HG02870 (cell line): Measurements from ENCODE around the gene LAMA4.

Source experiments
- ATAC-seq: cut with Tn5 transposase; IDR thresholded peaks from one replicate; pipeline ENCODE4 v1.9.1; 2021; ENCODE audit warnings: mild to moderate bottlenecking, moderate library complexity; ENCODE audit not compliant: unreplicated experiment

LAMA4 gene

GRCh38 chr6:112253841-112254816 is at the start of gene LAMA4:
Gene LAMA4, minus strand, starts transcription at chr6:112254567. Its CDS starts 417 bp downstream, at chr6:112254150.
- ATAC-seq: no peak

DNA sequence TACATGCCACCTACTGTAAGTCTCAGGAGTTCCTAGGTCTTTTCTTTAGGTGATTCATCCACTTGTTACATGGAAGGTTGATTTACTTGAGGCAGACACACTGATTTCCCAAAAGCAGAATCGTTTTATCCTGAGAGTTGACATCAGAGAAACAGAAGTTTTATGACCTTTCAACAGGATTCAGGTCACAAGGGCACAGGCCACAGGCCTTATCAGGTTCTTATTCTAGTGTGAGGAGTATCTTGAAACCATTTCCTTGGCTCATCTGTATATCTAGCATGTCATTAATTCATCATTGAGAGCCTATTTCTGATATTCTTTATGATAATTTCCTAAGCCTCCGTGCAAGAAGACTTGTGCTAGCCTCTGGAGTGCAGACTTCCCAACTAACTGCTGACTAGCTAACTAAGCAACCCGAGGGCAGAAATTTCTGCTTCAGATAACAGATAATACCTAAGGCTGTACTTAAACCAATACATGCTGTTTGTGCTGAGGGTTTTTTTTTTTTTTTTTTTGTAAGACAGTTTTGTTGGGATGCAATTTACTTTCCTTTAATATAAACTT is 47.9 kb upstream of the LAMA4 start:
- ATAC-seq: no peak

- ATAC-seq: no peak
Observed at GRCh38 chr6:112300896-112301295, 46.5 kb upstream of the LAMA4 start.

GRCh38 chr6:112298816-112299281 is 44.5 kb upstream of the LAMA4 start:
- no peak for ATAC-seq

DNA sequence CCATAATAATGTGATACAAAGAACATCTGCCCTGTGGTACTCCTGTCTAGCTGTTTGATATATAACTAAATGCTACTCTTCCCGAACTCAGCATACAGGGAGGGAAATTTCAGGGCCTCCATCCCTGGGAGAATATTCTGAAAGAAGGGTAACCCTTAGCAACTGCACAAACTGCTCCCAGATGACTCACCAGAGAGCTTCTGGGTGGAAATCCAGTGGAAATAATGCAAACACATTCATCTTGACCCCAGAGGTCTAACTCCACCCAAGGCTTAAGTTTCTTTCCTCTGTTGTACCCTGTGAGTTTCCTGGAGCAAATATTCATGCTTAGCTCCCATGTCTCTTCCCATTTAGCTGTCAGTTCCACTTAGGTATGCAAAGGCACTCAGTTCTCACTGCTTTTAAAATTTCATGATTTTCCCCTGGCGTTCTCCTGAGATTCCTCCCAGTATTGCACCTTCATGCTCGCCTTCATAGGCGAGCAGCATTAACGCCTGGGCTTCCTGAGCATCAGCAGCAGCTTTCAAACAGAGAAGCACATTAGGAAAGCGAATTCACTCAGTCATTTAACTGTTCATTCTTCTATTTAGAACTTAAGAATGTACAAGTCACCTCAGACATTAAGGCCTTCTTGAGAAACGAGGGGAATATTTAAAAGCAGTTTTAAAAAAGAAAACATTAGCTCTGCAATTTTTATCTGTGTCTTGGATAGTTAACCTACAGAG is 43.8 kb upstream of the LAMA4 start:
- ATAC-seq: no peak

GRCh38 chr6:112296694-112297093 is 42.3 kb upstream of the LAMA4 start:
- no peak for ATAC-seq

- ATAC-seq: peak; percentile 65
Observed at GRCh38 chr6:112296122-112296521, 41.8 kb upstream of the LAMA4 start.

DNA sequence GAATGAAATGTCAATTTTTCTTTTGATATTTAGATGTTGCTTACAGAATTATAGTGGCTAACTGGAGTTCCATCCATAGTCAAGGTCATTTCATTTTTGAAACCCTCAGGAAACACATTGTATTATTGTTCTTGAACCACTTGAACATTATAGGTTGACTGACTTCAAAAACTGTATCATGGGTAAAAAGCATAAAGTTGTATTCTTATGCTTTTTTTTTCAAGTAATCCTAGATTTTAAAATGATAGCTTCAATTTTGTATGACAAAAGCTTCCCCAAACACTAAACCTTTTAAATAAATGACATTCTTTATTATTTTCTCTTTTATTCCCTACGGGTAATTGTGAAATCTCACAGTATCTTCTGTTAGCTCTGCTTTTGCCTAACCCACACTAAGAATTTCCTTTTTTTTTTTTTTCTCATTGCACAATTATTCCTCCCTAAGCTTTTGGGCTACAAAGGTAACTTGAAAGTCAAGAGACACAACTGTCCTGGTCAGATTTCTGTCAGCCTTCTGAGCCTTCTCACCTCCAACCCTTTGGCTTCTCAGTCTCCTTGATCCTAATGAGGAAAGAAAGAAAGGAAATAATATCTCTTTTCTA is 36.9 kb upstream of the LAMA4 start:
- no peak for ATAC-seq

GRCh38 chr6:112289038-112289566 is 34.7 kb upstream of the LAMA4 start:
- ATAC-seq: no peak

GRCh38 chr6:112288475-112288874 is 34.1 kb upstream of the LAMA4 start:
- ATAC-seq: no peak

- no peak for ATAC-seq
Observed at GRCh38 chr6:112287577-112288225, 33.3 kb upstream of the LAMA4 start.

GRCh38 chr6:112286500-112287144 is 32.3 kb upstream of the LAMA4 start:
- no peak for ATAC-seq

DNA sequence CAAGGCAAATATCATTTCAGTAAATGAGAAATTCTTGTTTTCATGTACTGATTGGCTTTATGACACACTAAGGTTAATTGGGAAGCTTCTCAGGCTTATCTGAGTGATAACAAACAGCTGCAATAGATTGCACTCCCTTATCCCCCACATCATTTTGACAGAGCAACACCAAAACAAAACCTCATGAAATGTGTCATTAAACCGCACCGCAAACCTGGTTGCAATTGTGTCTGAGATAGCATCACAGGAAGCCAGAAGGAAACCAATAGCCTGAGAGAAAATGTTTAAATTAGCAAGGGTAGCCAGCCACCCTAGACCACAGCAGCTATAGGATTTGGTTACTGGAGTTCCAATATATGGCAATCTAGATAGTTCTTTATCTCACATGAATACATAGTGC is 31.6 kb upstream of the LAMA4 start:
- ATAC-seq: peak; percentile 72

GRCh38 chr6:112284603-112285002 is 30.2 kb upstream of the LAMA4 start:
- ATAC-seq: no peak

DNA sequence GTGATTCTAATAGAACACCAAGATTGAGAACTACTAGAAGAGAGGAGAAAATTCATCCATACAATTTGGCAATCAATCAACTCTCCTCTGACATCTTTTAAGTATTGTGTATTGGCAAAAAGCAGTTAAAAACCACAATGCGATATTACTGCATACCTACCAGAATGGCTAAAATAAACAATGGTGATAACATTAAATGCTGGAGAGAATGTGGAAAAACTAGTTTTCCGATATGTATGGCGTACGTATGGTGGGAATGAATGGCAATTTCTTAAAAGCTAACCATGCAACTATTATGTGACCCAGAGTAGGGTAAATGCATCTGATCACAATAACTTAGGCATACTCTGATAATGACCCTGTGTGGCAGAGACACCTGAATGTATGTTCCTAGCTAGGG is 29.3 kb upstream of the LAMA4 start:
- no peak for ATAC-seq

GRCh38 chr6:112281821-112282615 is 27.7 kb upstream of the LAMA4 start:
- no peak for ATAC-seq

DNA sequence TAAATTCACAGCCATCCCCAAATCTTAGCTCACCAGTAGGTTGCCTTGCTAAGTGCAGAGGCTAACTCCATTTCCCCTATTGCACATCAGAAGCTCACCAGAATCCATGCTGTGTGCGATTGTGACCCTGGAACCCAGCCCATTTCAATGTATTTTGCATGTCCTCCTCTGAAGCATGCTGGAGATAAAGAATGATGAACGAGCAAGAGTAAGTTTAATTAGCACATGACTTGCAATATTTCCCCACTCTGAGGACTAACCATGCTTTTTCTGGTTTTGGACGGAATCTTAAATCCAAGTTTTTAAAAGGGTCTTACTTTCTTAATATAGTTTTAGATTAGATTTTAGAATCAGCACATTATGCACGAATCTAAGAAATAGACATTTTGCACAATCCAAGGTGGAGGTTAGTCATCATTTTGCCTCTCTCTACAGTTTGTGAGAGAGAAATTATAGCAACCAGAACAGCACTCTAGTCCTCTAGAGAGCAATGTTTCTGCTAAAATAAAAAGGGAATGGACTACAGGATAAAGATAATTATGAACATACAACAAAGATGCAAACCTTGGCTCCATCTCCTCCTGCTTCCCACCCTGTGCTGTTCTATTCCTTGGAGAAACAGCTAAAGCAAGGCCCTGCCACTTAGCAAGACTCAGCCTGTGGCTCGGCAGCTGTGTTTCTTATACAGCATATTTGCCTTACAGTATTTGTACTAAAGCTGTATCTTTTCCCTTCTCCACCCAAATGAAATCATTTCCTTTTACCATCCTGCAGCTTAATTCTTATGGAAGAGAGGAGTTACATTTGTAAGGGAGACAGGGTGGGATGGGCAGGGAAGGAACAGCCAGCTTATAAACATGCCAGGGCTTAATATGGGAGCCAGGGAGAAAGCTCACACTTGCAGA is 24.9 kb upstream of the LAMA4 start:
- ATAC-seq: no peak

DNA sequence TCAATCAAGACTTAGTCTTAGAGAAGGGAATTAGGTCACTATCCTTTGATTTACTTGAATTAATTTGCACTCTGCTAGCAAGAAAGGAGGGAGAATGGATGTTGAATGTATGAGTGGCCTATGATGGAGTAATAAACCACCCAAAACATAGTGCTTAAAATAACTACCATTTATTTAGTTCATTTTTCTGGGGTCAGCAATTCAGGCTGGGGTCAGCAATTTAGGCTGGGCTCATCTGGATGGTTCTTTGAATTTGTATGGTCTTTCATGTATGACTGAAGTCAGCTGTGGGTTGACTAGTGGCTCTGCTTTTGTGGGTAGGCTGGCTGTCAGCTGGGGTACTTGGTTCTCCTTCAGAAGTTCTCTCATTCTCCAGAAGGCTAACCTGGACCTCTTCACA is 21.0 kb upstream of the LAMA4 start:
- no peak for ATAC-seq
